Type B pancreatic cell (in vitro differentiated cells): ENCODE results near the gene PLCB1. TPM values are rescaled to one million over a fixed set of nuclear protein-coding genes. Genes with fewer than 3 reads are reported as not detected.
"Not testable (repeated sequence)": the region's sequence is repeated elsewhere in the genome, so short reads cannot be mapped to it uniquely, and the experiment has no call there.

ENCODE experiments used
- DNase-seq: peaks from one replicate; pipeline ENCODE4 v3.0.0; 2021; ENCODE audit warnings: mixed read lengths; ENCODE audit not compliant: unreplicated experiment; ENCODE audit errors: extremely low spot score
- H3K27ac Mint-ChIP-seq: 2 replicates; pipeline ENCODE4 v1.8.0; 2021; ENCODE audit warnings: mild to moderate bottlenecking, mixed read lengths
- H3K27me3 Mint-ChIP-seq: 2 replicates; pipeline ENCODE4 v1.8.0; 2021; ENCODE audit warnings: mixed read lengths
- H3K36me3 Mint-ChIP-seq: 2 replicates; pipeline ENCODE4 v1.8.0; 2021; ENCODE audit warnings: mixed read lengths
- H3K4me1 Mint-ChIP-seq: one replicate; pipeline ENCODE4 v1.8.0; 2021; ENCODE audit warnings: mixed read lengths; ENCODE audit not compliant: unreplicated experiment
- H3K4me3 Mint-ChIP-seq: 2 replicates; pipeline ENCODE4 v1.8.0; 2021; ENCODE audit warnings: mild to moderate bottlenecking, mixed read lengths
- H3K9me3 Mint-ChIP-seq: 2 replicates; pipeline ENCODE4 v1.8.0; 2021; ENCODE audit warnings: mixed read lengths
- CTCF ChIP-seq: fragments of 200-600 bp; sonication (generic); conservative IDR thresholded peaks from 2 replicates; pipeline ENCODE4 v1.5.0; 2021; ENCODE audit warnings: antibody characterized with exemption, mild to moderate bottlenecking
- total RNA-seq: library from RNA; stranded (reverse); gene quantifications from 2 replicates; pipeline ENCODE4 v1.2.1, GENCODE V29; 2021; ENCODE audit warnings: low replicate concordance

PLCB1 gene
- total RNA-seq, 1 donor from 2014 or later = 17.9 TPM

DNA sequence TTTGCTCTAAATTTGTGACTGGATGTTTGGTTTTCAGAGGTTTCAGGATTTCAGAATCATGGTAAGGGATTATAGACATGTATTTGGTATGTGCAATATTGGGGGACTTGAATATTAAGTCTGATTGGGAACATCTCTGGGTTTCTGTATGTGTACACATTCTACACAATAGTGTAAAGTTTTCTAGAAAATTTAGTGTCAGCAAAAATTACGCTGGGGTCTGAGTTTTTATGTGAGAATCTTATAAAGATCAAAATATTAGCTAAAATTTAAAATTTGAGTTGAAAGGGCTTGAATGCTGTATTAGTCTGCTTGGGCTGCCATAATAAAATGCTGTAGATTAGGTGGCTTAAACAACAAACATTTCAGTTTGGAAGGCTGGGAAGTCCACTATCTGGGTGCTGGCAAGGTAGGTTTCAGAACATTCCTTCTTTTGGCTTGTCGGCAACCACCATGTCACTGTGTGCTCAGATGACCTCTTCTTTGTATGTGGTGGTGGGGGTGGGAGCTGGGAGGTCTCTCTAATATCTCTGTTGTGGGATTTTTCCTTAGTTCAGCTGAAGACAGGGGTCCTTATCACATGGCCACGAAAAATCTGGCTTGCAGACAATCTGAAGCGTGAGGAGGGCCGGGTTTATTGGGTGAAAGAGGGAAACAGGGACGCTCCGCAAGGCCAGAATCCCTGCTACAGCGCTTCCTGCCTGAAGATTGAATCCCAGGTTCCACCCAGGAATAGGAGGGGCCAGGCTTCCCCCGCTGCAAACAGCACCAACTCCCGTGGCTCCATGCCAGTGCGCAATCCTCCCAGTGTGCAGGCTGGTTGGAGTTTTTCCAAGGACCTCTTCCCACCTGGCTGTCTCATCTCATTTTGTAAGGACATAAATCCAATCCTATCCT, 299.7 kb downstream of the PLCB1 start:
- H3K27me3 Mint-ChIP-seq = no peaks in the 10 kb centered on the region
- H3K36me3 Mint-ChIP-seq = no peaks in the 10 kb centered on the region
- no peak overlapping the region for H3K4me3 Mint-ChIP-seq
- no peak for TF ChIP-seq CTCF
- no peak for DNase-seq
- H3K4me1 Mint-ChIP-seq = peaks cover 36% of the 10 kb centered on the region
- H3K27ac Mint-ChIP-seq = no peak overlapping the region
- no peaks in the 10 kb centered on the region for H3K9me3 Mint-ChIP-seq

DNA sequence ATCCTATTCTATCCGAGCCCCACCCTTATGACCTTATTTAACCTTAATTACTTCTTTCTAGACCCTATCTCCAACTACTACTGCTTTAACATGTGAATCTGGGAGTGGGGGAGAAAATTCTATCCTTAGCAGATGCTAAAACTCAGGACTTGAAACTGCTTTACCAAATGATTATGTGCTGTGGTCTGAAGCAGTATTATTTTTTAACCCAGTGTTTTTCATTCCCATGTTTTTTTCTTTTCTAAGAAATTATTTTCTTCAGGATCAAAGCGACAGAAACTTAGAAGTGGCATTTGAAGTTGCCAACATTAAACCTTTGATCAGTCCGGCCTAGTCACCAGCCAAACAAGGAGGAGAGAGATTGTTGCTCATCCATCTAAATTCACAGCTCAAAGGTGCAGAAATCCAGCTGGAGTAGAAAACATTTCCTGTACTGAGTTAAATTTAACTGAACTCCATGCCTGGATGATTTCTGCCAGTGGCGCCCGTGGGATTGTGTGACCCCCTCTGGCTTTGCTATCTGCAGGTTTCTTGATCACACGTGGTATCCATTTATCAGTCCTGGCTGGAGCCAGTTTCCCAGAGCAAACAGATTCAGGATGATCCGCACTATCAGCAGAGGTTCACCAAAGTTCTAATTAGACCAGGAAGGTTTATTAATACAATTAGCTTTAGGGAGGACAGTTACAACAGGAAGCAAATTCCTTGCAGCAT, 300.5 kb downstream of the PLCB1 start:
- no peak for DNase-seq
- peaks cover 35% of the 10 kb centered on the region for H3K4me1 Mint-ChIP-seq
- no peaks in the 10 kb centered on the region for H3K36me3 Mint-ChIP-seq
- no peaks in the 10 kb centered on the region for H3K9me3 Mint-ChIP-seq
- peak overlapping the region; percentile 62 for H3K4me3 Mint-ChIP-seq
- no peak for TF ChIP-seq CTCF
- no peaks in the 10 kb centered on the region for H3K27me3 Mint-ChIP-seq
- H3K27ac Mint-ChIP-seq = no peak overlapping the region

GRCh38 chr20:8433291-8433690, 301.2 kb downstream of the PLCB1 start:
- Mint-ChIP-seq H3K4me1 (peaks cover 33% of the 10 kb centered on the region), H3K36me3 (no peaks in the 10 kb centered on the region), H3K27me3 (no peaks in the 10 kb centered on the region), H3K9me3 (no peaks in the 10 kb centered on the region), H3K27ac (no peak overlapping the region), H3K4me3 (no peak overlapping the region)
- no peak for DNase-seq
- no peak for TF ChIP-seq CTCF

DNA sequence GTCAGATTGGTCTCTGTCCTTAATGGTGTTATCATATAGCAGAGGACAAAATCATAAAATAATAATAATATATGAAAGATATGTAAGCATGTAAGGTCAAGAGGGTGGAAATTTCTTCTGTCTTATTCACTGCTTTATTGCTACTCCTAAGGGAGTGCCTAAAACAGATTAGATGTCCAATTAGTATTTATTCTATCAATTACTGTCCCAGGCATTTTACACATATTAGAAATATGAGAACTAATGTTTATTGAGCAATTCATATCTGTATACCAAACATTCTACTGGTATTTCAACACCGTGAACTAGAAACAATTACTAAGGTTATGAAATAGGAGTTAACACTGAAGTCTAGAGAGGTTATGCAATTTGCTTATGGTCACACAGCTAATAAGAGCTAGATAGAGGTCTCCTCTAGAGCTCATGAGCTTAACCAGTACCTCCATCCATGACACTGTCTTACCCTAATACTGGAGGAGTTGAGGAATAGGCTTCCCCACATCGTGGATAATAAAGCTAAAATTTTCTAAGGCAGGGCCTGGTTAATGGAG, 302.3 kb downstream of the PLCB1 start:
- no peaks in the 10 kb centered on the region for H3K36me3 Mint-ChIP-seq
- no peak for DNase-seq
- no peaks in the 10 kb centered on the region for H3K27me3 Mint-ChIP-seq
- H3K27ac Mint-ChIP-seq = no peak overlapping the region
- no peak overlapping the region for H3K4me3 Mint-ChIP-seq
- TF ChIP-seq CTCF = no peak
- H3K4me1 Mint-ChIP-seq = peaks cover 33% of the 10 kb centered on the region
- H3K9me3 Mint-ChIP-seq = no peaks in the 10 kb centered on the region

- H3K4me1 Mint-ChIP-seq = peaks cover 33% of the 10 kb centered on the region
- DNase-seq = no peak
- H3K36me3 Mint-ChIP-seq = no peaks in the 10 kb centered on the region
- H3K27me3 Mint-ChIP-seq = no peaks in the 10 kb centered on the region
- no peak overlapping the region for H3K27ac Mint-ChIP-seq
- no peak overlapping the region for H3K4me3 Mint-ChIP-seq
- TF ChIP-seq CTCF = no peak
- no peaks in the 10 kb centered on the region for H3K9me3 Mint-ChIP-seq
Measured at GRCh38 chr20:8435285-8436035, 303.4 kb downstream of the PLCB1 start.

GRCh38 chr20:8436938-8437337, 304.9 kb downstream of the PLCB1 start:
- not testable (repeated sequence) for H3K27ac Mint-ChIP-seq, DNase-seq, H3K4me3 Mint-ChIP-seq, H3K27me3 Mint-ChIP-seq, H3K36me3 Mint-ChIP-seq, H3K9me3 Mint-ChIP-seq
- peaks cover 23% of the 10 kb centered on the region for H3K4me1 Mint-ChIP-seq
